Measurements from ENCODE around the gene LRIG1.

- no peak for TF ChIP-seq ASH2L (IDR thresholded peaks at IDR 0.05; ENCODE audit: borderline replicate concordance, low read depth)
- no peak for TF ChIP-seq BACH1 (IDR thresholded peaks at IDR 0.05; ENCODE audit: borderline replicate concordance)
- no peak for TF ChIP-seq POLR2AphosphoS2 (IDR thresholded peaks at IDR 0.05; ENCODE audit: low read depth, low read length)
- TF ChIP-seq, protein P1, sequence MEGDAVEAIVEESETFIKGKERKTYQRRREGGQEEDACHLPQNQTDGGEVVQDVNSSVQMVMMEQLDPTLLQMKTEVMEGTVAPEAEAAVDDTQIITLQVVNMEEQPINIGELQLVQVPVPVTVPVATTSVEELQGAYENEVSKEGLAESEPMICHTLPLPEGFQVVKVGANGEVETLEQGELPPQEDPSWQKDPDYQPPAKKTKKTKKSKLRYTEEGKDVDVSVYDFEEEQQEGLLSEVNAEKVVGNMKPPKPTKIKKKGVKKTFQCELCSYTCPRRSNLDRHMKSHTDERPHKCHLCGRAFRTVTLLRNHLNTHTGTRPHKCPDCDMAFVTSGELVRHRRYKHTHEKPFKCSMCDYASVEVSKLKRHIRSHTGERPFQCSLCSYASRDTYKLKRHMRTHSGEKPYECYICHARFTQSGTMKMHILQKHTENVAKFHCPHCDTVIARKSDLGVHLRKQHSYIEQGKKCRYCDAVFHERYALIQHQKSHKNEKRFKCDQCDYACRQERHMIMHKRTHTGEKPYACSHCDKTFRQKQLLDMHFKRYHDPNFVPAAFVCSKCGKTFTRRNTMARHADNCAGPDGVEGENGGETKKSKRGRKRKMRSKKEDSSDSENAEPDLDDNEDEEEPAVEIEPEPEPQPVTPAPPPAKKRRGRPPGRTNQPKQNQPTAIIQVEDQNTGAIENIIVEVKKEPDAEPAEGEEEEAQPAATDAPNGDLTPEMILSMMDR (IDR thresholded peaks at IDR 0.05 in 2 of 3, conservative IDR thresholded peaks at IDR 0.05 in 1 of 3; ENCODE audit: control insufficient read depth in 2 of 3, extremely low read depth in 1 of 3, insufficient read depth in 1 of 3, low read depth in 3 of 3, low read length in 3 of 3) = no peak
- TF ChIP-seq JUND (IDR thresholded peaks at IDR 0.05; ENCODE audit: low read depth, low read length) = no peak
Measured at GRCh38 chr3:66525771-66526170, 24.9 kb upstream of the LRIG1 start.
